ENCODE results near the gene LEFTY1. TPM values are rescaled to one million over a fixed set of nuclear protein-coding genes. Genes with fewer than 3 reads are reported as not detected.

LEFTY1 gene
- total RNA-seq, 2 donors from 2014 or later, result 0.27 TPM; not detected in 1

DNA sequence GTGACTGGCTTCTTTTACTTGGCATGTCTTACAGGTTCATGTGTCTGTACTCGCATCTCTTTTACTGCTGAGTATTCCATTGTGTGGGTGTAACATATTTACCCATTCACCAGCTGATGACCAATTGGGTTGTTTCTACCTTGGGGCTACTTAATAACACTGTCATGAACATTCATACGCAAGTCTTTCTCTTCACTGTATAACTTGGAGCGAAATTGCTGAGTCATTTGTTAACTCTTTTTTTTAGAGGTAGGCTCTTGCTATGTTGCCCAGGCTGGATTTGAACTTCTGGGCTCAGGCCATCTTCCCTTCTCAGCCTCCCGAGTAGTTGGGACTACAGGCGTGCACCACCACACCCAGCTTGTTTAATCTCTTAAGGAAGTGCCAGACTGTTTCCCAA, 28.6 kb upstream of the LEFTY1 start:
- ATAC-seq (no peak), DNase-seq (no peak)
- intact Hi-C loops (cut with DNase I), result no loop called here

DNA sequence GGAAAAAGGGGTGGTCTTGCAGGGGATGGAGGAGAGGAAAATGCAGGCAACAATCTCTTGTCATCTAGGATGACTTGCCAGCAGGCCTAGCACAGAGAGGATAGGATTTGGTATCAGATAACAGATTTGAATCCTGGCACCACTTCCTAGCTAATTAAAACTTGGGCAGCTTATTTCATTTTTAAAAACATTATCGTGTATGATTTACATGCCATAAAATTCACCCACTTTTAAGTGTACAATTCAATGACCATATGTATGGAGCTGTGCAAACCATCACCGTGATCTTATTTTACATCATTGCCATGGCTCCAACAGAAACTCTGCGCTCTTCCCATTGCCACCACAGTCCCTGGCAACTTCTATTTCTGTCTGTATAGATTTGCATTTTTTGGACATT, 28.2 kb upstream of the LEFTY1 start:
- ATAC-seq (no peak), DNase-seq (no peak)
- intact Hi-C loops (cut with DNase I), result no loop called here

DNA sequence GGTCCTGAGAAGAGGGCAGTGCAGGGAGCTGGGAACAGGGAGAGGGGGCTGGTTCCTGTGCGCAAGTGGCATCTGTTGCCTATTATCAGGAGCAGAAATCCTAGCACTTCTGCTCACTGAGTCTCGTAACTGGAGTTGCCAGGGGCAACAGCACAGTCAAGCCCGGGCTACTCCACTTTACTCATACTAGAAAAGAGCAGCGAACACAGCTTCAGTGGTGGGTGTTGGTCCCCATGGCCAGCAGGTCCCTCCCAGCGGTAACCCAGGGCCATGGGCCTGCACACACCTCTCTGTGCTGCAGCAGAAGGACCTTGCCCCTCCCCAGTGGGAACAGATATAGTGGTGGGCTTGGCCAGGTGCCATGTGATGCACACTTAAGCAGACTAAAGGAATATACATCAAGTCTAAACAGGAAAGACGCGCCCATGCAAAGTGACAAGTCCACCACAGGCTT, 26.6 kb upstream of the LEFTY1 start:
- no peak for ATAC-seq
- intact Hi-C loops (cut with DNase I), result no loop called here
- no peak for DNase-seq

DNA sequence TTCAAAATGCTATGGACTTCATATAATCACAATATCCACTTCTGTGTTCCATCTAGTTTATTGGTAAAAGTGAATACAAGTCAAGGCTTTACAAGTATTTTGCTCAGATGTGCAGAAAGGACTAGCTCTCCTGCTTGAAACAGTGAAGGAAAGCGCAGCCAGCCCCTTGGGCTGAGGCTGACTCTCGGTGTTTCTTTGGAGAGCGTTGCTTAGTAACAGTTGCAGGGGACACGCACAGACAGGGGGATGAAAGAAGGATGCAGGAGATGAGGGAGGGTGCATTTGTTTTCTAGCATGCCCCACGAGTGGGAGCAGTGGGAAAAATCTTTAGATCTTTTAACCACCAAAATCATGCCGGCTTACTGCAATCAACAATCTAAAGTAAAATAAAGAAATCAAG, 26.0 kb upstream of the LEFTY1 start:
- no peak for ATAC-seq
- intact Hi-C loops (cut with DNase I), result loop anchor here in 1 of 2 donors (5.0 kb wide), 1 partner anchor 138 kb away; the partner anchor contains the start of gene SRP9
- DNase-seq, result no peak

DNA sequence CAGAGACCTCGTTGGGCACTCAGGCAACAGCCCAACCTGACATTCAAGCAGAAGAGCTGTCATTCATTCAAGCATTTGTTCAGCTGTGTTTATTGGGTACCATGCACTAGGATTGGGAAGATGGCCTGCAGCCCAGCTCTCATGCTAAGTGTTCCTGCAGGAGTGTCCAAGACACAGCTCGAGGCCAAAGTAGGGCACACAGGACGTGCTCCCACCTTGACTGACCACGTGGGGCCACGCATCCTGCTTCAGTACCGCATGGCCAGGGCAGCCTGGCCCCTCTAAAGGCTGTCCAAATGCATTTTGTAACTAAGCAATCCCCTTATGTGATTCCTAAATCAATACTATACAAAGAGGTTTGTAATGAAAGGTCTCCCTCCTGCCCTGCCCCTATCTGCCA, 25.4 kb upstream of the LEFTY1 start:
- ATAC-seq, result no peak
- no peak for DNase-seq
- intact Hi-C loops (cut with DNase I), result loop anchor here in 1 of 2 donors (5.0 kb wide), 1 partner anchor 137 kb away; the partner anchor contains the start of gene SRP9

DNA sequence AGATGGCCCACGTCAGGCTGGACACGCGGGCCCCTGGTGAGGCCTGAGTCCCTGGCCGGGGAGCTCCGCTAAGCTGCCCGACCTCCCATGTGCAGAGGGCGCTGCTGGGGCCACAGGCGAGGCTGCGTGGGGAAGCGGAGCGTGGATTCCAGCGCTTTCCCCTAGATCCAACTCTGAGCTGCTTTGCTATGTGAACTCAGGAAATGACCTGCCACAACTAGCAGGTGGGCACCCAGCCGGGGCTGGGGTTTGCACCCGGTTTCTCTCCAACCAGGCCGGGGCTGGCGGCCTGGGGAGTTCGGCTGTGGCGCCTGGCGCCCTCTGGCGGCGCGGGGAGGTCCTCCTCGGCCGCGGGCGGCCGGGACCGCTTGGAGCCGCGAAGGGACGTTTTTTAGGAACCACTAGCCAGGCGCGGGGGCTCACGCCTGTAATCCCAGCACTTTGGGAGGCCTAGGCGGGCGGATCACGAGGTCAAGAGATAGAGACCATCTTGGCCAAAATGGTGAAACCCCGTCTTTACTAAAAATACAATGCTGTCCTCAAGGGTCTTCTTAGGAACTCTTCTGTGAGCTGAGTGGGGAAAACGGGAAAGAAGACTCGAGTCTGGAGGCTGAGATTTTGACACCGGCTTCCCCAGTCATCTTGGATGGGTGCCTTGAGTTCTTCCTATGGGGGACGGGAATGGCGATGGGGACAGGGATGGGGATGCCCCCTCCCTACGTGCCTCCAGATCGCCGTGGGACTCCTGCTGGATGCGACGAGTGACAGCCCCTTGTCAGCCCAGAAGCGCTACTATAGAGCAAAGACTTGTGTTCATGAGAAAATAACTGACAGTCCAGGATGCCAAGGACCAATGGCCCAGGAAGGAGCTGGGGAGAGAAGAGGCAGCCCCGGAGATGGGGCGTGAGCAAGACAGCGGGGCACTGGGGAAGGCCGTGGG, 22.5 kb upstream of the LEFTY1 start:
- intact Hi-C loops (cut with DNase I), result loop anchor here (2.0 to 5.0 kb wide), 2 partner anchors 134 to 437 kb away; partner anchors contain the start of gene SRP9 (in 1 of the 2)
- peak; percentile 80 for DNase-seq
- ATAC-seq, result peak; percentile 91 to 95

DNA sequence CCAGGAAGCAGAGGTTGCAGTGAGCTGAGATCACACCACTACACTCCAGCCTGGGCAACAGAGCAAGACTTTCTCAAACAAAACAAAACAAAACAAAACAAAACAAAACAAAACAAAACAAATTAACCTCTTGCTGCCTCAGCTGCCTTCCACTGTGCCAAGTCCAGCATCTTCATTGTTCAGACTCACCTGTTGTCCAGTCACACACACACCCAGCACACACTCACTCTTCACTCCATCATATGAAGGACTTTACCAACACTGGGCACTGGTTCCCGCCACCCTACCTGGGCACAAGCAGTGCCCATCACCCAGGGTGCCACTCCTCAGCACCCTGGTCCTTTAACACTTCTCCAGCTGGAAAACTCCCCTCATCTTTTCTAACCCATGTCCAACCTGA, 20.5 kb upstream of the LEFTY1 start:
- ATAC-seq (no peak), DNase-seq (no peak)
- intact Hi-C loops (cut with DNase I), result no loop called here

DNA sequence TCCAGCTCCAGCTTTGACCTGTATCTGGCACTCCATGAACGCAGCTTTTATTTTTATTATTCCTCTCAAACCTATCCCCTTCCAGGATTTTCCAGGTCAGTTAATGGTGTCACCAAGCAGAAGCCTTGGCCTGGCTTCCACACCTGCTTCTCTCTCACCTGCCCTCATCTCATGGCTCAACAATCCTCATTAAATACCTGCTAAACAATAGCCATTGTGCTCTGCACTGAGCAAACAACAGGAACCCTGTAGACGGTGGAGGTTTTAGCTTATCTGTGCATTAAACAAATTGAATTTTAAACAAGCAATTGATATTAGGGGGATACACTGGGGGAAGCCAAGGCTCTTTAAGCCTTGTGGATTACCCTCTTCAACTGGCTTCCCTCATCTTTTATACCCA, 19.8 kb upstream of the LEFTY1 start:
- no peak for DNase-seq
- ATAC-seq, result no peak
- intact Hi-C loops (cut with DNase I), result no loop called here

DNA sequence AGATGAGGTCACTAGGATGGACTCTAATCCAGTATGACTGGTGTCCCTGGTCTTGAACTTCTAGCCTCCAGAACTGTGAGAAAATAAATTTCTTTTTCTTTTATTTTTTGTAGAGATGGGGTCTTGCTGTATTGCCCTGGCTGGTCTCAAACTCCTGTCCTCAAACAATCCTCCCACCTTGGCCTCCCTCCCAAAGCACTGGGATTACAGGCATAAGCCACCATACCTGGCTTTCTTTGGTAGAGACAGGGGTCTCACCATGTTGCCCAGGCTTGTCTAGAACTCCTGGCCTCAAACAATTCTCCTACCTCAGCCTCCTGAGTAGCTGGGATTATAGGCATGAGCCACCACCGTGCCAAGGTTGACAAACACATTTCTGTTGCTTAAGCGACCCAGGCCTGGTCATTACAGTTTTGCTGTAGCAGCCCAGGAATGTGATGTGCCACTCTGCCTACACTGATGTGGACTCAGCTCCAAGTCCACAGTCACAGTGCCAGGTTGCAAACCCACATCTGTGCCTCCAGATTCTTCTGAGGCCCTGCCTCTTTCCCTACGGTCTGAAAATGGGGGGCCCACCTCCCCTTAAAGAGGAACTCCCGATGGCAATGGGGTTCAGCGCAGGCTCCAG, 19.2 kb upstream of the LEFTY1 start:
- no peak for ATAC-seq
- intact Hi-C loops (cut with DNase I), result no loop called here

DNA sequence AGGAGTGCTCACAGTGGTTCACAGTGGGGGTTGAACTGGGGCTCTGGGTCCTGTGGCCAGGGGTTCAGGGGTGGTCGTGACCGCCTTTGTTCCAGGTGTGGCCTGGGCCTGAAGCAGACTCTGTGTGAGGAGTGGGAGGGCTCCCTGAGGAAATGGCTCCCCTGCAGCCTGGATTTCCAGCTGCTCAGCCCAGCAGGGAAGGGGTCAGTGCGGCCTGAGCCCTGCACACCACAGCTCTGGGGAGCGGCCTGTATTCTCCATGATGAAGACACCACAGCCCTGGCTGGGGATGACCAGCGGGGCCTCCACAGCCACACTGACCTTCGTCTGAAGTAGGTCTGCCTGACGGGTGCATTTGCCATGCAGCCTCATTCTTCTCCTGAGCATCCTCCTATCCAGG, 18.4 kb upstream of the LEFTY1 start:
- no peak for ATAC-seq
- DNase-seq, result no peak
- intact Hi-C loops (cut with DNase I), result no loop called here

More for the DNA sequence above, 19.2 kb upstream of the LEFTY1 start:
- DNase-seq, result no peak

DNA sequence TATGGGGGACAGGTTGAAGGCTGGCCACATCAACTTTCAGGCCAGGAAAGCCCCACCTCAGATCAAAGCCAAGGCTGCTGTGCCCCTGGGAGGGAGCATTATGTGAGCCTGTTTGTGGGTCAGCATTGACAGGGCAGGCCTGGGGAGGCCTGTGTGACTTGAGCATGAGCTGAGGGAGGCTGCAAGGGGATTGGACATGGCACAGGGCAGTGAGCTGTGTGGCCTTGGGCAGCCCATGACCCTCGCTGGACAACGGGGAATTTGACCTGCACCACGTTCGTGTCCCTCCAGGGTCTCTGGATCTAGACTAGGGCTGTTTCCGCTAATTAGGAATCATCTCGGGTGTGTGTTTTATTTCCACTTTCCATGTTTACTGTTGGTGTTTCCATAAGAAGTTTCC, 17.5 kb upstream of the LEFTY1 start:
- ATAC-seq (no peak), DNase-seq (no peak)
- intact Hi-C loops (cut with DNase I), result no loop called here

DNA sequence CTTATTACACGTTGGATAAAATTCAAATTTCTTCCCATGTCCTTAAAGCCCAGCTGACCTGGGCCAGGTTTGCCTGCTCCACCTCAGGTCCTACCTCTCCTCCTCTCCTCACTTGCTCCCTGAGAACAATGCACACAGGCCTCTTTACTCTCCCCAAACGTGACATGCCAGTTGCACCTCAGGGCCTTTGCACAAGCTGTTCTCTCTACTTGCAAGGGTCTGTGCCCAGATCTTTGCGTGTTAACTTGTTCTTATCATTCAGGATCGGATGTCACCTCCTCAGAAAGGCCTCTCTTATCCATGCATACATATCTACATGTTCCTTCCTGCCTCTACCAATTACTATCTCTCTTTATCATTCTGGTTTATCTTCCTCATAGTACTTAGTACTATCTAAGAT, 14.7 kb upstream of the LEFTY1 start:
- DNase-seq (no peak), ATAC-seq (no peak)
- intact Hi-C loops (cut with DNase I), result no loop called here

DNA sequence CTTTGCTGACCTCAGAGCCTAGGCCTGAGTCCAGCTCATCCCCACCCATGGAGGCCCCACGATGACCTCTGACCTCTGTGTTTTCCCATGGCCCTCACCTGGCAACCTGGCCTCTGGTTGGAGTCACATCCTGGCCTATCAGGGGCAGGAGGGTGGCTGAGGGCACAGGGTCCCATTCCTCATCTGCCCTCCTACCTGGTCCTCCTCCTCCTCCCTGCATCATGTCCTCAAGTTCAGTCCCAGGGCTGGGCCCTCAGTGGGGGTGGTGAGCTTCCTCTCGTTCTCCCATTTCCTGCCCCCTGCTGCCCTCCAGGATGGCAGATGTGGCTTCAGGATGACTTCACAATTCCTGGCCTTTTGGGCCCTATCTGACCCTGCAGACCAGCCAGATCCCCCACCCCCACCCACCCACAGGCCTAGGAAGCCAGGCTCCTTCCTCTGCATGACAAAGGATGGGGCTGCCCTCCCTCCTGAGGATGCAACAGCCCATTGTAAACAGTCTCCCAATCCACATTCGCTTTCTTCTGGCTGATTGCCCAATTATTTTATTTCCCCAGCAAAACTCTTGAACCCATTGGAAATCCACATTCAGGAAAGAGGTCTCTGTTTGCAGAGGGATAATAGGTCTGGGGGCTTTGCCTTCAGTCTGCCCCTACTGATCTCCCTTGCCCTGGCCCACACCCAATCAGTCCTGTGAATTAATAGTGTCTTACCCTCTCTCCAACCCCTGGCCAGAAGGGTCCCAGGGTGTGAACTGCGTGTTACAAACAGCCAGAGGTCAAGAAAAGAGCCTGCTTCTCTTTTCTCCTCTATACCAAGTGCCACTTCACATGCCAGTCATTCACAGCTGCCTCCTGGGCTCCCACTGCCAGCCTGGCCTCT, 10.3 kb upstream of the LEFTY1 start:
- intact Hi-C loops (cut with DNase I), result no loop called here
- ATAC-seq, result no peak
- no peak for DNase-seq

DNA sequence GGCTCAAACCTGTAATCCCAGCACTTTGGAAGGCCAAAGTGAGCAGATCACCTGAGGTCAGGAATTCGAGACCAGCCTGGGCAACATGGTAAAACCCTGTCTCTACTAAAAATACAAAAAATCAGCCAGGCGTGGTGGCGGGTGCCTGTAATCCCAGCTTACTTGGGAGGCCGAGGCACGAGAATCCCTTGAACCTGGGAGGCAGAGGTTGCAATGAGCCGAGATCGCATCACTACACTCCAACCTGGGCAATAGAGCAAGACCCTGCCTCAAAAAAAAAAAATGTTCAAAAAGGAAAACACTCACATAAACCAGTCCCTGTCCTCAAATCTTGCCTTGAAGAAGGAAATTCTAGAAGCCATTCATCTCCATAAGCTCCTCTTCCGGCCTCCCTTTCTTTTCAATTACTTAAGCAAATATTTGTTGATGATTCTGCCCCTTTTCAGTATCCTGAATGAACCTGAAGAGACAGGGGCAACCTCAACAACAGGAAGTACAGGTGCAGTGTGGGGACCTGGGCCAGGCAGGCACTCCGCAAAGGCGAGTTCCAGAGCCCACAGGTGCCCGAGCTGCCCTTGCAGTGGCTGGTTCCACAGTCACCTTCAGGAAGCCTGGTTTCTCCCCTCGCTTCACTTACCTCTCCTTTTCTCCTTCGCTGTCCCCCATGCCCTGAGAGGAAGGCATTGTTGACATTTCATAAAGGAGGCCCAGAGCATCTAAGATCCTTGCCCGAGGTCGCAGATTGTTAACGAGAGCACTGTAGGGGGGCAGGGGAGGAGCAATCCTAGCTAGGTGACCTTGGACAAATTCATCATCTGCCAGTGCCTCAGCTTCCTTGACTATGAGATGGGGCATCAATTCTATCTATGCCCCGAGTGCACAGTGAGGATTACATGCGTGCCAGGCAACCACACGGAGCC, 8.9 kb upstream of the LEFTY1 start:
- intact Hi-C loops (cut with DNase I), result no loop called here
- ATAC-seq (no peak), DNase-seq (no peak)

DNA sequence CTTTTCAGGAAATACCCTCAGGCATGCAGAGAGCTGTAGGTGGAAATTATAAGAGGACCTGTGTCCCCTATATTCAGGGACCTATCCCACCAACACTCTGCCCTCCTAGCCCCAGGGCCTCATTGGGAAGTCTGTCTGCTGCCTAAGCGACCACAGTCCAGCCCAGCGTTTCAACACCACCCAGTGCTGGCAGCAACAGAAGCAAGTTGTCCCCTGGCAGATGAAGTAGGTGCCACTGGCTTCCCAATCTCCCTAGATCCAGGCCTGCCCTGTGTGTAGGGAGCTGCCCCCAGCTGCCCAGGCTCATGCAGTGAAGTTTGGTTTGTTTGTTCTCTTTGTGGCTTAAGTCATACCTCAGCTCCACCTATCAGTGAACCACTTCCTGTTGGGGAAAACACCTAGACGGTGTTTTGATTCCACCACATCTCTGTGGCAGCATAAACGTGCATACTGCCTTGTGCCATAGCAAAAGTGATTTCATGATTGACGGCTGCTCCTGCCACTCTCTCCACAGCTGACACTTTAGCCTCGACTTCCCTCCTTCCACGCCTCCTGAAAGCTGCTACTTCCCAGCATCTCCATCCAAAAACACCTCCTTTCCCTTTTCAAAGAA, 8.1 kb upstream of the LEFTY1 start:
- ATAC-seq (peak; percentile 16 to 71), DNase-seq (no peak)
- intact Hi-C loops (cut with DNase I), result no loop called here

DNA sequence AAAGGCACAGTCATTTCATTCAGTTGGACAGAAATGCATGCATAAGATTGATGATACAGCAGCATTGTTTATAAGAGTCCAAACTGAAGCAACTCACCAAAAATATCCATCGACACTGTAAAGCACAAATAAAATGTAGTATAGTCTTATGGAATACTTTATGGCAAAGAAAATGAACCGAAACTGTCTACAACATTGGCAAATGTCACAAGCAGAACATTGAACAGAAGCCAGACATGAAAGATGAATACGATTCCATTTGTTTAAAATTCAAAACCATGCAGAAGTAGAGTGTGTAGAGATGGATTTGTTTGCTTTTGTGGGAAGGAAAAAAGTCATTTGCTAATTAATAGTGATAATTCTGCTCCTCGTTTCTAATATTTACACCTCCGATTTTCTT, 7.5 kb upstream of the LEFTY1 start:
- ATAC-seq (no peak), DNase-seq (no peak)
- intact Hi-C loops (cut with DNase I), result no loop called here

DNA sequence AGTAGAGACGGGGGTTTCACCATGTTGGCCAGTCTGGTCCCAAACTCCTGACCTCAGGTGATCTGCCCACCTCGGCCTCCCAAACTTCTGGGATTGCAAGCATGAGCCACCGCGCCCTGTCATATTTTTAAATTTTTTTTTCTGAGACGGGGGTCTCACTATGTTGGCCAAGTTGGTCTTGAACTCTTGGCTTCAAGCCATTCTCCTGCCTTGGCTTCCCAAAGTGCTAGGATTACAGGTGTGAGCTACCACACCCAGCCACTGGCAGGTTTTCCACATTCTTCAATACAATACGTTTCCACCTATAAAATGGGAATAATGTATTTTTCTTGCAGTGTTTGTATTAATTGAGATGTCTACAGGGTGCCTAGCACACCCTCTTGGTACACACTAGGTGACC, 3.4 kb upstream of the LEFTY1 start:
- no peak for DNase-seq
- intact Hi-C loops (cut with DNase I), result no loop called here
- no peak for ATAC-seq

All from left cardiac atrium (tissue), 4 donors.